SK-N-SH (cell line): ENCODE measurements around the gene PSPC1.
"Not testable (repeated sequence)": the region's sequence is repeated elsewhere in the genome, so short reads cannot be mapped to it uniquely, and the experiment has no call there.

ENCODE experiments used
- CTCF ChIP-seq: fragments of 200-600 bp; sonication (generic); IDR thresholded peaks from 2 replicates; pipeline ENCODE4 v1.6.1; 2017; ENCODE audit warnings: antibody characterized with exemption, mild to moderate bottlenecking, moderate library complexity
- NRF1 ChIP-seq: IDR thresholded peaks from 2 replicates; pipeline ENCODE4 v1.6.1; 2012; ENCODE audit warnings: low read depth, mild to moderate bottlenecking, low read length
- SMC3 ChIP-seq: IDR thresholded peaks from 2 replicates; pipeline ENCODE4 v1.6.1; 2012; ENCODE audit warnings: low read depth, low read length, improper control_type of control experiment

- peak; percentile 7; the same call in 1 of the 2 replicates for TF ChIP-seq SMC3
- TF ChIP-seq CTCF = not testable (repeated sequence)
- TF ChIP-seq NRF1 = peak; percentile 81
These were observed at the start of gene PSPC1 for GRCh38 chr13:19782727-19783682.
